ENCODE results near the gene MKS1. TPM values are rescaled to one million over a fixed set of nuclear protein-coding genes. Genes with fewer than 3 reads are reported as not detected.

MKS1 gene
- polyA plus RNA-seq, 3 donors: 4.2 to 7.6 (median 5.0) TPM

GRCh38 chr17:58263773-58264172 lies 44.7 kb upstream of the MKS1 start:
- Histone ChIP-seq H3K9ac (ENCODE audit: insufficient read depth, low read length, poor library complexity, severe bottlenecking) (no peak overlapping the region), H3K4me3 (replicated peaks in 1 of 3; ENCODE audit: low read depth in 2 of 3, low read length in 3 of 3) (no peak overlapping the region), H3K27ac (ENCODE audit: low read depth in 1 of 2, low read length in 2 of 2) (no peak overlapping the region), H3K4me1 (ENCODE audit: control insufficient read depth in 1 of 2, insufficient read depth in 2 of 2, low read length in 2 of 2) (peaks cover 16 to 17% of the 10 kb centered on the region in 2 donors), H3K4me2 (replicated peaks; ENCODE audit: extremely low read depth, low read length, poor library complexity, severe bottlenecking) (no peak overlapping the region), H3K79me2 (ENCODE audit: insufficient read depth, low read length) (peaks cover under 1% of the 10 kb centered on the region), H3K9me3 (replicated peaks in 1 of 2; ENCODE audit: control insufficient read depth in 1 of 2, insufficient read depth in 1 of 2, low read length in 2 of 2) (no peaks in the 10 kb centered on the region), H3K27me3 (ENCODE audit: control insufficient read depth in 2 of 2, insufficient read depth in 2 of 2, low read length in 2 of 2) (peaks cover 31 to 46% of the 10 kb centered on the region in 2 donors), H2AFZ (ENCODE audit: insufficient read depth, low read depth, low read length, poor library complexity, severe bottlenecking) (no peak overlapping the region), H3K36me3 (replicated peaks in 1 of 2; ENCODE audit: control insufficient read depth in 1 of 2, insufficient read depth in 2 of 2, low read length in 2 of 2) (no peaks in the 10 kb centered on the region), H4K20me1 (ENCODE audit: insufficient read depth, low read length) (no peaks in the 10 kb centered on the region)
- no CpG with 5 or more reads among the region's 1 CpG for WGBS (ENCODE audit: insufficient coverage)
- TF ChIP-seq CTCF (IDR thresholded peaks at IDR 0.05): no peak
- intact Hi-C loops (cut with micrococcal nuclease): no loop called here
- Mint-ChIP-seq H3K4me1 (peaks cover 32% of the 10 kb centered on the region), H3K36me3 (peaks cover 6 to 18% of the 10 kb centered on the region in 2 donors), H3K27me3 (ENCODE audit: low read depth in 3 of 3) (peaks cover 49 to 63% (median 50%) of the 10 kb centered on the region in 3 donors), H3K4me3 (peak overlapping the region in 1 of 2 donors; percentile 20), H3K9me3 (peaks cover 0 to 15% (median 2%) of the 10 kb centered on the region in 7 donors), H3K27ac (no peak overlapping the region)
- no peak for DNase-seq

GRCh38 chr17:58262149-58262548 lies 43.1 kb upstream of the MKS1 start:
- Histone ChIP-seq H3K27ac (ENCODE audit: low read depth in 1 of 2, low read length in 2 of 2) (no peak overlapping the region), H4K20me1 (ENCODE audit: insufficient read depth, low read length) (no peaks in the 10 kb centered on the region), H3K4me2 (replicated peaks; ENCODE audit: extremely low read depth, low read length, poor library complexity, severe bottlenecking) (no peak overlapping the region), H3K79me2 (ENCODE audit: insufficient read depth, low read length) (no peaks in the 10 kb centered on the region), H3K4me1 (ENCODE audit: control insufficient read depth in 1 of 2, insufficient read depth in 2 of 2, low read length in 2 of 2) (peaks cover 3 to 9% of the 10 kb centered on the region in 2 donors), H3K9me3 (replicated peaks in 1 of 2; ENCODE audit: control insufficient read depth in 1 of 2, insufficient read depth in 1 of 2, low read length in 2 of 2) (no peaks in the 10 kb centered on the region), H3K9ac (ENCODE audit: insufficient read depth, low read length, poor library complexity, severe bottlenecking) (no peak overlapping the region), H3K27me3 (ENCODE audit: control insufficient read depth in 2 of 2, insufficient read depth in 2 of 2, low read length in 2 of 2) (peaks cover 40 to 57% of the 10 kb centered on the region in 2 donors), H2AFZ (ENCODE audit: insufficient read depth, low read depth, low read length, poor library complexity, severe bottlenecking) (no peak overlapping the region), H3K4me3 (replicated peaks in 1 of 3; ENCODE audit: low read depth in 2 of 3, low read length in 3 of 3) (no peak overlapping the region), H3K36me3 (replicated peaks in 1 of 2; ENCODE audit: control insufficient read depth in 1 of 2, insufficient read depth in 2 of 2, low read length in 2 of 2) (no peaks in the 10 kb centered on the region)
- H3K36me3 Mint-ChIP-seq: peaks cover 6 to 13% of the 10 kb centered on the region in 2 donors
- H3K9me3 Mint-ChIP-seq: peaks cover 0 to 13% (median 2%) of the 10 kb centered on the region in 7 donors
- H3K27me3 Mint-ChIP-seq (ENCODE audit: low read depth in 3 of 3): peaks cover 58 to 69% (median 66%) of the 10 kb centered on the region in 3 donors
- TF ChIP-seq CTCF (IDR thresholded peaks at IDR 0.05): no peak
- intact Hi-C loops (cut with micrococcal nuclease): no loop called here
- 50% methylated on average over 4 of the region's 11 CpGs for WGBS (ENCODE audit: insufficient coverage)
- H3K4me3 Mint-ChIP-seq: peak overlapping the region in 1 of 2 donors; percentile 80
- H3K27ac Mint-ChIP-seq: peak overlapping the region in 1 of 7 donors; percentile 47
- no peak for DNase-seq
- H3K4me1 Mint-ChIP-seq: peaks cover 15% of the 10 kb centered on the region

Data from CD14-positive monocyte (primary cell).